ENCODE results near the gene ADAMTS6.

DNA sequence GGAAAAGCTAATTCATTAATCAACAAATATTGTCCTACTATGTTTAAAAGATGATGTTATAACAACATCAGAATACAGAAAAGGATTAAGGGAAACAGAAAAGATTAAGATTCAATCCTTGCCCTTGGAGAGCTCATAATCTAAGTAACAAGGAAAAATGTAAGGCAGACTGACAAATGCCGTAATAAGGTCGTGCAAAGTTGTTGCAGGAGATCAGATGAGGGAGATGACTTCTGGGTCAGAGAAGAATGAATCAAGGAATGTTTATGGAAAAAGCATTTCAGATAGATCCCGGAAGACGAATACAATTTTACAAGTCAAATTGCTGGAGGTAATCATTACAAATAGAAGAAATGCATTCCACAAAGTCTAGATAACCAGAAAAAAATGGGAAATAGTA lies 6.4 kb downstream of the ADAMTS6 start:
- TF ChIP-seq, protein P1, sequence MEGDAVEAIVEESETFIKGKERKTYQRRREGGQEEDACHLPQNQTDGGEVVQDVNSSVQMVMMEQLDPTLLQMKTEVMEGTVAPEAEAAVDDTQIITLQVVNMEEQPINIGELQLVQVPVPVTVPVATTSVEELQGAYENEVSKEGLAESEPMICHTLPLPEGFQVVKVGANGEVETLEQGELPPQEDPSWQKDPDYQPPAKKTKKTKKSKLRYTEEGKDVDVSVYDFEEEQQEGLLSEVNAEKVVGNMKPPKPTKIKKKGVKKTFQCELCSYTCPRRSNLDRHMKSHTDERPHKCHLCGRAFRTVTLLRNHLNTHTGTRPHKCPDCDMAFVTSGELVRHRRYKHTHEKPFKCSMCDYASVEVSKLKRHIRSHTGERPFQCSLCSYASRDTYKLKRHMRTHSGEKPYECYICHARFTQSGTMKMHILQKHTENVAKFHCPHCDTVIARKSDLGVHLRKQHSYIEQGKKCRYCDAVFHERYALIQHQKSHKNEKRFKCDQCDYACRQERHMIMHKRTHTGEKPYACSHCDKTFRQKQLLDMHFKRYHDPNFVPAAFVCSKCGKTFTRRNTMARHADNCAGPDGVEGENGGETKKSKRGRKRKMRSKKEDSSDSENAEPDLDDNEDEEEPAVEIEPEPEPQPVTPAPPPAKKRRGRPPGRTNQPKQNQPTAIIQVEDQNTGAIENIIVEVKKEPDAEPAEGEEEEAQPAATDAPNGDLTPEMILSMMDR (IDR thresholded peaks at IDR 0.05) = no peak
- TF ChIP-seq EP300 (IDR thresholded peaks at IDR 0.05) (no peak), POLR2AphosphoS5 (IDR thresholded peaks at IDR 0.05) (no peak), POLR2A (IDR thresholded peaks at IDR 0.05) (no peak)

Measured in upper lobe of left lung (tissue), 4 donors.